ENCODE measurements around the gene C16orf46. TPM values are rescaled to one million over a fixed set of nuclear protein-coding genes. Genes with fewer than 3 reads are reported as not detected.
"Not testable (repeated sequence)": the region's sequence is repeated elsewhere in the genome, so short reads cannot be mapped to it uniquely, and the experiment has no call there.

Gene C16orf46
- 2.7 TPM for polyA plus RNA-seq (2013, experiment 1 of 4)
- polyA plus RNA-seq (2013, experiment 2 of 4) = 4.6 TPM
- polyA plus RNA-seq (2013, experiment 3 of 4) = 3.5 TPM
- polyA plus RNA-seq (2013, experiment 4 of 4) = 2.4 TPM

GRCh38 chr16:81077076-81077940 lies at the start of gene C16orf46:
C16orf46 (minus strand) TSS chr16:81077238; CDS start chr16:81063955, 13,283 bp downstream.
- Histone ChIP-seq H3K27ac (ENCODE audit: insufficient read depth, low read depth, low read length, poor library complexity, severe bottlenecking) (peak within 1 kb of the TSS; percentile 88), H3K36me3 (ENCODE audit: control insufficient read depth, insufficient read depth, low read length) (no peaks in the 10 kb centered on the region), H3K4me3 (ENCODE audit: insufficient read depth, low read depth, low read length) (peak within 1 kb of the TSS; percentile 61), H3K9me3 (ENCODE audit: control insufficient read depth, low read length) (no peaks in the 10 kb centered on the region), H3K27me3 (ENCODE audit: control insufficient read depth, insufficient read depth, low read length, poor library complexity, severe bottlenecking) (no peaks in the 10 kb centered on the region), H3K4me1 (ENCODE audit: control insufficient read depth, insufficient read depth, low read length) (no peaks in the 10 kb centered on the region)
- WGBS, 2 experiments = 15% methylated on average over 59 of the region's 59 CpGs

GRCh38 chr16:81123092-81123852 lies 46.2 kb upstream of the C16orf46 start:
- H3K36me3 ChIP-seq (ENCODE audit: control insufficient read depth, insufficient read depth, low read length) = no peaks in the 10 kb centered on the region
- 94% methylated on average over 17 of the region's 17 CpGs for WGBS, 2 experiments

GRCh38 chr16:81121474-81121990 lies 44.5 kb upstream of the C16orf46 start:
- no peaks in the 10 kb centered on the region for H3K9me3 ChIP-seq (ENCODE audit: control insufficient read depth, low read length)
- WGBS, 2 experiments = 93 to 94% methylated on average over 16 of the region's 16 CpGs

More at GRCh38 chr16:81123092-81123852, 46.2 kb upstream of the C16orf46 start:
- Histone ChIP-seq H3K9me3 (ENCODE audit: control insufficient read depth, low read length) (no peaks in the 10 kb centered on the region), H3K27ac (ENCODE audit: insufficient read depth, low read depth, low read length, poor library complexity, severe bottlenecking) (no peak overlapping the region), H3K4me1 (ENCODE audit: control insufficient read depth, insufficient read depth, low read length) (no peaks in the 10 kb centered on the region), H3K27me3 (ENCODE audit: control insufficient read depth, insufficient read depth, low read length, poor library complexity, severe bottlenecking) (no peaks in the 10 kb centered on the region), H3K4me3 (ENCODE audit: insufficient read depth, low read depth, low read length) (no peak overlapping the region)

GRCh38 chr16:81117436-81117835 lies 40.4 kb upstream of the C16orf46 start:
- 78 to 80% methylated on average over 11 of the region's 11 CpGs for WGBS, 2 experiments

More at GRCh38 chr16:81121474-81121990, 44.5 kb upstream of the C16orf46 start:
- Histone ChIP-seq H3K4me1 (ENCODE audit: control insufficient read depth, insufficient read depth, low read length) (no peaks in the 10 kb centered on the region), H3K27ac (ENCODE audit: insufficient read depth, low read depth, low read length, poor library complexity, severe bottlenecking) (no peak overlapping the region), H3K4me3 (ENCODE audit: insufficient read depth, low read depth, low read length) (no peak overlapping the region), H3K36me3 (ENCODE audit: control insufficient read depth, insufficient read depth, low read length) (no peaks in the 10 kb centered on the region), H3K27me3 (ENCODE audit: control insufficient read depth, insufficient read depth, low read length, poor library complexity, severe bottlenecking) (no peaks in the 10 kb centered on the region)

GRCh38 chr16:81116285-81116684 lies 39.2 kb upstream of the C16orf46 start:
- H3K27ac ChIP-seq (ENCODE audit: insufficient read depth, low read depth, low read length, poor library complexity, severe bottlenecking) = no peak overlapping the region
- H3K36me3 ChIP-seq (ENCODE audit: control insufficient read depth, insufficient read depth, low read length) = no peaks in the 10 kb centered on the region
- H3K4me3 ChIP-seq (ENCODE audit: insufficient read depth, low read depth, low read length) = no peak overlapping the region
- no peaks in the 10 kb centered on the region for H3K4me1 ChIP-seq (ENCODE audit: control insufficient read depth, insufficient read depth, low read length)
- 90 to 92% methylated on average over 9 of the region's 9 CpGs for WGBS, 2 experiments
- H3K27me3 ChIP-seq (ENCODE audit: control insufficient read depth, insufficient read depth, low read length, poor library complexity, severe bottlenecking) = no peaks in the 10 kb centered on the region
- H3K9me3 ChIP-seq (ENCODE audit: control insufficient read depth, low read length) = no peaks in the 10 kb centered on the region

More at GRCh38 chr16:81117436-81117835, 40.4 kb upstream of the C16orf46 start:
- H3K4me3 ChIP-seq (ENCODE audit: insufficient read depth, low read depth, low read length) = no peak overlapping the region
- no peaks in the 10 kb centered on the region for H3K9me3 ChIP-seq (ENCODE audit: control insufficient read depth, low read length)
- no peak overlapping the region for H3K27ac ChIP-seq (ENCODE audit: insufficient read depth, low read depth, low read length, poor library complexity, severe bottlenecking)
- H3K27me3 ChIP-seq (ENCODE audit: control insufficient read depth, insufficient read depth, low read length, poor library complexity, severe bottlenecking) = no peaks in the 10 kb centered on the region
- no peaks in the 10 kb centered on the region for H3K4me1 ChIP-seq (ENCODE audit: control insufficient read depth, insufficient read depth, low read length)
- no peaks in the 10 kb centered on the region for H3K36me3 ChIP-seq (ENCODE audit: control insufficient read depth, insufficient read depth, low read length)

GRCh38 chr16:81112453-81112852 lies 35.4 kb upstream of the C16orf46 start:
- Histone ChIP-seq H3K27me3 (ENCODE audit: control insufficient read depth, insufficient read depth, low read length, poor library complexity, severe bottlenecking) (no peaks in the 10 kb centered on the region), H3K4me3 (ENCODE audit: insufficient read depth, low read depth, low read length) (no peak overlapping the region), H3K9me3 (ENCODE audit: control insufficient read depth, low read length) (no peaks in the 10 kb centered on the region), H3K36me3 (ENCODE audit: control insufficient read depth, insufficient read depth, low read length) (no peaks in the 10 kb centered on the region), H3K27ac (ENCODE audit: insufficient read depth, low read depth, low read length, poor library complexity, severe bottlenecking) (no peak overlapping the region), H3K4me1 (ENCODE audit: control insufficient read depth, insufficient read depth, low read length) (no peaks in the 10 kb centered on the region)
- 91 to 96% methylated on average over 4 of the region's 4 CpGs for WGBS, 2 experiments

- not testable (repeated sequence) for H3K4me3 ChIP-seq (ENCODE audit: insufficient read depth, low read depth, low read length); H3K27me3 ChIP-seq (ENCODE audit: control insufficient read depth, insufficient read depth, low read length, poor library complexity, severe bottlenecking)
- 91 to 94% methylated on average over 6 of the region's 6 CpGs for WGBS, 2 experiments
These were observed 32.2 kb upstream of the C16orf46 start for GRCh38 chr16:81109274-81109673.

GRCh38 chr16:81107511-81107910 lies 30.5 kb upstream of the C16orf46 start:
- 94 to 95% methylated on average over 11 of the region's 11 CpGs for WGBS, 2 experiments
- no peaks in the 10 kb centered on the region for H3K27me3 ChIP-seq (ENCODE audit: control insufficient read depth, insufficient read depth, low read length, poor library complexity, severe bottlenecking)
- no peak overlapping the region for H3K27ac ChIP-seq (ENCODE audit: insufficient read depth, low read depth, low read length, poor library complexity, severe bottlenecking)
- H3K9me3 ChIP-seq (ENCODE audit: control insufficient read depth, low read length) = no peaks in the 10 kb centered on the region
- no peaks in the 10 kb centered on the region for H3K36me3 ChIP-seq (ENCODE audit: control insufficient read depth, insufficient read depth, low read length)
- H3K4me3 ChIP-seq (ENCODE audit: insufficient read depth, low read depth, low read length) = no peak overlapping the region
- H3K4me1 ChIP-seq (ENCODE audit: control insufficient read depth, insufficient read depth, low read length) = no peaks in the 10 kb centered on the region

More at GRCh38 chr16:81109274-81109673, 32.2 kb upstream of the C16orf46 start:
- H3K36me3 ChIP-seq (ENCODE audit: control insufficient read depth, insufficient read depth, low read length); H3K4me1 ChIP-seq (ENCODE audit: control insufficient read depth, insufficient read depth, low read length); H3K9me3 ChIP-seq (ENCODE audit: control insufficient read depth, low read length); H3K27ac ChIP-seq (ENCODE audit: insufficient read depth, low read depth, low read length, poor library complexity, severe bottlenecking): not testable (repeated sequence)

- no peak overlapping the region for H3K4me3 ChIP-seq (ENCODE audit: insufficient read depth, low read depth, low read length)
- H3K27ac ChIP-seq (ENCODE audit: insufficient read depth, low read depth, low read length, poor library complexity, severe bottlenecking) = no peak overlapping the region
- 87 to 91% methylated on average over 8 of the region's 8 CpGs for WGBS, 2 experiments
- no peaks in the 10 kb centered on the region for H3K4me1 ChIP-seq (ENCODE audit: control insufficient read depth, insufficient read depth, low read length)
- H3K9me3 ChIP-seq (ENCODE audit: control insufficient read depth, low read length) = no peaks in the 10 kb centered on the region
- H3K36me3 ChIP-seq (ENCODE audit: control insufficient read depth, insufficient read depth, low read length) = no peaks in the 10 kb centered on the region
- H3K27me3 ChIP-seq (ENCODE audit: control insufficient read depth, insufficient read depth, low read length, poor library complexity, severe bottlenecking) = no peaks in the 10 kb centered on the region
These were observed 29.9 kb upstream of the C16orf46 start for GRCh38 chr16:81106826-81107503.

All from ectodermal cell (in vitro differentiated cells).